22Rv1 (cell line): ENCODE measurements around the gene PPP1R14C.
"Not testable (repeated sequence)": the region's sequence is repeated elsewhere in the genome, so short reads cannot be mapped to it uniquely, and the experiment has no call there.

ENCODE experiments used
- CTCF ChIP-seq: fragments of 450-650 bp; IDR thresholded peaks from 2 replicates; pipeline ENCODE4 v1.5.1; 2017; ENCODE audit warnings: mild to moderate bottlenecking
- ZFX ChIP-seq: fragments of 450-650 bp; IDR thresholded peaks from 2 replicates; pipeline ENCODE4 v1.6.1; 2017; ENCODE audit warnings: antibody characterized with exemption, borderline replicate concordance

GRCh38 chr6:150241756-150242155 is 98.9 kb downstream of the PPP1R14C start:
- TF ChIP-seq CTCF, ZFX: not testable (repeated sequence)
